Suprapubic skin (tissue), 4 donors: ENCODE measurements around the gene SORCS3. TPM values are rescaled to one million over a fixed set of nuclear protein-coding genes. Genes with fewer than 3 reads are reported as not detected.

ENCODE experiments used
- DNase-seq, 2 donors: peaks; one replicate each; pipeline ENCODE4 v3.0.0-alpha.2; 2019; ENCODE audit warnings: low spot score in 2 of 2
- H3K27ac ChIP-seq: fragments of 200-600 bp; sonication (generic); one replicate; pipeline ENCODE4 v1.5.1; 2019
- H3K27me3 ChIP-seq: fragments of 200-600 bp; sonication (generic); one replicate; pipeline ENCODE4 v1.5.1; 2019
- H3K36me3 ChIP-seq: fragments of 200-600 bp; sonication (generic); one replicate; pipeline ENCODE4 v1.5.1; 2019
- H3K4me1 ChIP-seq: fragments of 200-600 bp; sonication (generic); one replicate; pipeline ENCODE4 v1.5.1; 2019
- H3K4me3 ChIP-seq: fragments of 200-600 bp; sonication (generic); one replicate; pipeline ENCODE4 v1.5.1; 2019; ENCODE audit warnings: mild to moderate bottlenecking
- H3K9me3 ChIP-seq: fragments of 200-600 bp; sonication (generic); one replicate; pipeline ENCODE4 v1.5.1; 2019
- CTCF ChIP-seq, 2 donors: fragments of 200-600 bp in 1 of 2; fragments of 450-650 bp in 1 of 2; sonication (generic) in 1 of 2; IDR thresholded peaks; one replicate each; pipeline ENCODE4 v1.5.1; 2016 to 2019; ENCODE audit warnings: antibody characterized with exemption in 2 of 2, mild to moderate bottlenecking in 1 of 2, moderate library complexity in 1 of 2
- EP300 ChIP-seq: sonication (generic); formaldehyde crosslinking; IDR thresholded peaks from one replicate; pipeline ENCODE4 v1.6.1; 2017; ENCODE audit warnings: antibody characterized with exemption
- POLR2A ChIP-seq, 2 donors: fragments of 450-650 bp; IDR thresholded peaks; one replicate each; pipeline ENCODE4 v1.6.1; 2017; ENCODE audit warnings: antibody characterized with exemption in 2 of 2, mild to moderate bottlenecking in 2 of 2, moderate library complexity in 2 of 2
- POLR2AphosphoS5 ChIP-seq, 3 donors: sonication (generic); formaldehyde crosslinking; IDR thresholded peaks; one replicate each; pipeline ENCODE4 v1.6.1; 2017; ENCODE audit warnings: antibody characterized with exemption in 3 of 3
- WGBS: methylation state at CpG from one replicate; pipeline ENCODE4 v1.1.5; 2018; 5-methylcytosine and 5-hydroxymethylcytosine counted together
- total RNA-seq, 4 donors: library from RNA; depleted of rRNA; stranded (reverse); fragments of >200 nt; gene quantifications; one replicate each; pipeline ENCODE4 v1.1.0, GENCODE V29; 2016

The SORCS3 gene
- total RNA-seq, 4 donors from 2014 or later: 0.16 to 0.19 (median 0.18) TPM

DNA sequence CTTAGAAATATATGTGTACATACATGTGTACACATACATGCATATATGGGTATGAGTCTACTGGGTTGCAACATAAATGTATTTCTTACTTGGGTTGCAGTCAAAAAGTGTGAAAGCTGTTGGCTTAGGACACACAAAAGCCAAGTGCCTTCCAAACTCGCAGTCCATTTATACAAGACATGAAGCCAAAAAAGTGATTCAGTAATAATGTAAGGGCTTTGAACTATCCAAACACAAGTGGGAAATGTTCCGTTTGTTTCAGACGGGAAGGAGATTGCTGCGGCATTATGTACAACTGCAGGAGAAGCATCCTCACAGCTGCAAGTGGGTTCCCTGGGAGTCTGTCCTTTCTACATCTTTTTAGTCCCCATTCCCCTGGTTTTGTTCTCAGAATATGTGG, 513.6 kb downstream of the SORCS3 start:
- H3K27me3 ChIP-seq: no peaks in the 10 kb centered on the region
- 75% methylated on average over 4 of the region's 4 CpGs for WGBS
- H3K27ac ChIP-seq: no peak overlapping the region
- no peak overlapping the region for H3K4me3 ChIP-seq
- no peaks in the 10 kb centered on the region for H3K4me1 ChIP-seq
- TF ChIP-seq POLR2AphosphoS5 (IDR thresholded peaks at IDR 0.05) (no peak), POLR2A (IDR thresholded peaks at IDR 0.05) (no peak), EP300 (no peak), CTCF (IDR thresholded peaks at IDR 0.05) (no peak)
- DNase-seq: no peak
- H3K9me3 ChIP-seq: no peaks in the 10 kb centered on the region
- H3K36me3 ChIP-seq: no peaks in the 10 kb centered on the region

DNA sequence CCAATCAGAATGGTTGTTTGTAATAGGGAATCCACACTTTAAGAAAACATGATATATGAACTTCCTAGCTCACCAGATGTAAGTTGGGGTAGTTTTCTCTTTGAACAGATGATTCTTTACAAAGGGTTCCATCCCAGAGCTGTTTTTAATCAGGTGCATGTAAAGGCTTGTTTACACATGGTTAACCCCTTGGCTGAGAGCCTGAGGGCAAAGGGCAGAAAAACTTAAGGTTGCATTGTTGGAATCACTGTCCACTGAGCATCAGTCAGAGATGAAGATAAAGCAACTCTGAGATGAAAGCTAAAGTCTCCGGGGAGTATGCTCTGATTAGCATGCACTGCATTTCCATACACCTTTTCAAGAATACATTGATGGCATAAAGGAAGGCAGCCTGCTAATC, 518.2 kb downstream of the SORCS3 start:
- Histone ChIP-seq H3K27ac (no peak overlapping the region), H3K9me3 (no peaks in the 10 kb centered on the region), H3K4me1 (no peaks in the 10 kb centered on the region), H3K4me3 (no peak overlapping the region), H3K27me3 (no peaks in the 10 kb centered on the region), H3K36me3 (no peaks in the 10 kb centered on the region)
- TF ChIP-seq POLR2AphosphoS5 (IDR thresholded peaks at IDR 0.05) (no peak), EP300 (no peak), POLR2A (IDR thresholded peaks at IDR 0.05) (no peak), CTCF (IDR thresholded peaks at IDR 0.05) (no peak)
- WGBS: 35% methylated on average over 1 of the region's 1 CpG
- no peak for DNase-seq

- DNase-seq: no peak
- no peaks in the 10 kb centered on the region for H3K36me3 ChIP-seq
Observed at GRCh38 chr10:105161149-105161548, 520.1 kb downstream of the SORCS3 start.

GRCh38 chr10:105161767-105162166, 520.7 kb downstream of the SORCS3 start:
- WGBS: 36% methylated on average over 4 of the region's 4 CpGs
- TF ChIP-seq CTCF (IDR thresholded peaks at IDR 0.05) (no peak), POLR2A (IDR thresholded peaks at IDR 0.05) (no peak), POLR2AphosphoS5 (IDR thresholded peaks at IDR 0.05) (no peak), EP300 (no peak)
- no peaks in the 10 kb centered on the region for H3K36me3 ChIP-seq
- no peaks in the 10 kb centered on the region for H3K9me3 ChIP-seq
- no peak overlapping the region for H3K27ac ChIP-seq
- H3K27me3 ChIP-seq: no peaks in the 10 kb centered on the region
- DNase-seq: no peak
- H3K4me3 ChIP-seq: no peak overlapping the region
- H3K4me1 ChIP-seq: no peaks in the 10 kb centered on the region

More at GRCh38 chr10:105161149-105161548, 520.1 kb downstream of the SORCS3 start:
- Histone ChIP-seq H3K9me3 (no peaks in the 10 kb centered on the region), H3K4me3 (no peak overlapping the region), H3K4me1 (no peaks in the 10 kb centered on the region), H3K27me3 (no peaks in the 10 kb centered on the region), H3K27ac (no peak overlapping the region)
- TF ChIP-seq EP300 (no peak), POLR2AphosphoS5 (IDR thresholded peaks at IDR 0.05) (no peak), CTCF (IDR thresholded peaks at IDR 0.05) (no peak), POLR2A (IDR thresholded peaks at IDR 0.05) (no peak)
- WGBS: 80% methylated on average over 4 of the region's 4 CpGs

GRCh38 chr10:105170521-105170920, 529.4 kb downstream of the SORCS3 start:
- no peaks in the 10 kb centered on the region for H3K36me3 ChIP-seq
- no peaks in the 10 kb centered on the region for H3K4me1 ChIP-seq
- no peak overlapping the region for H3K4me3 ChIP-seq
- no peaks in the 10 kb centered on the region for H3K27me3 ChIP-seq
- no peak overlapping the region for H3K27ac ChIP-seq
- DNase-seq: no peak
- no peaks in the 10 kb centered on the region for H3K9me3 ChIP-seq
- TF ChIP-seq POLR2A (IDR thresholded peaks at IDR 0.05): no peak
- TF ChIP-seq CTCF (IDR thresholded peaks at IDR 0.05): no peak
- TF ChIP-seq EP300: no peak
- TF ChIP-seq POLR2AphosphoS5 (IDR thresholded peaks at IDR 0.05): no peak
- WGBS: 65% methylated on average over 1 of the region's 1 CpG
